Sigmoid colon (tissue), 7 donors: ENCODE results near the gene TUBA8. TPM values are rescaled to one million over a fixed set of nuclear protein-coding genes. Genes with fewer than 3 reads are reported as not detected.
A peak's percentile ranks its signal among the peaks of the same experiment; 100 is the strongest.

Experiments
- DNase-seq: peaks from one replicate; pipeline ENCODE4 v3.0.0-alpha.2; 2019
- H3K27ac ChIP-seq, 4 donors: fragments of 200-600 bp; sonication (generic); one replicate each; pipeline ENCODE4 v1.5.1; 2016 to 2019; ENCODE audit warnings: mild to moderate bottlenecking in 1 of 4
- H3K27me3 ChIP-seq, 3 donors: fragments of 200-600 bp; sonication (generic); one replicate each; pipeline ENCODE4 v1.5.1; 2019; ENCODE audit warnings: mild to moderate bottlenecking in 1 of 3
- H3K36me3 ChIP-seq, 4 donors: fragments of 200-600 bp; sonication (generic); one replicate each; pipeline ENCODE4 v1.5.1; 2016 to 2019
- H3K4me1 ChIP-seq, 4 donors: fragments of 200-600 bp; sonication (generic); one replicate each; pipeline ENCODE4 v1.5.1; 2017 to 2019
- H3K4me3 ChIP-seq, 4 donors: fragments of 200-600 bp; sonication (generic); one replicate each; pipeline ENCODE4 v1.5.1; 2017 to 2019; ENCODE audit warnings: mild to moderate bottlenecking in 2 of 4, moderate library complexity in 1 of 4
- H3K9me3 ChIP-seq, 4 donors: fragments of 200-600 bp in 3 of 4; sonication (generic) in 3 of 4; one replicate each; pipeline versions ENCODE4 v1.5.1 to v1.6.1; 2013 to 2019
- EP300 ChIP-seq, 4 donors: sonication (generic); formaldehyde crosslinking; IDR thresholded peaks; one replicate each; pipeline ENCODE4 v1.6.1; 2017; ENCODE audit warnings: antibody characterized with exemption in 4 of 4
- POLR2A ChIP-seq, 2 donors: fragments of 450-650 bp; IDR thresholded peaks; one replicate each; pipeline ENCODE4 v1.6.1; 2016; ENCODE audit warnings: antibody characterized with exemption in 2 of 2, mild to moderate bottlenecking in 2 of 2, moderate library complexity in 2 of 2
- POLR2AphosphoS5 ChIP-seq, 4 donors: sonication (generic); formaldehyde crosslinking; IDR thresholded peaks; one replicate each; pipeline ENCODE4 v1.6.1; 2017; ENCODE audit warnings: antibody characterized with exemption in 4 of 4
- WGBS, 2 donors: extraction: QIAGEN DNeasy Blood & Tissue Kit; methylation state at CpG; one replicate each; pipeline ENCODE4 v1.1.7; 2013; 5-methylcytosine and 5-hydroxymethylcytosine counted together
- intact Hi-C: fragments of 100-400 bp; cut with DNase I; formaldehyde crosslinking; loops from one replicate; pipeline ENCODE4 v1.15.1; 2023
- polyA plus RNA-seq, 3 donors: library from polyadenylated mRNA; stranded (reverse); fragments of 200-250 nt; gene quantifications; one replicate each; pipeline ENCODE4 v1.2.3, GENCODE V29; 2013
- total RNA-seq, 4 donors: library from RNA; depleted of rRNA; stranded (reverse); fragments of >200 nt; gene quantifications; one replicate each; pipeline ENCODE4 v1.1.0, GENCODE V29; 2016
- TF ChIP-seq, protein P1 (sequence below), 4 experiments: fragments of 450-650 bp in 3 of 4; fragments of 200-600 bp in 1 of 4; IDR thresholded peaks; one replicate each; pipeline ENCODE4 v1.5.1; 2016 to 2019; ENCODE audit warnings: antibody characterized with exemption in 4 of 4, mild to moderate bottlenecking in 3 of 4, moderate library complexity in 2 of 4
- donor health status: healthy with polysubstance abuse.
- donor health status: Bipolar disorder and iron deficiency.
- donor health status: healthy.

The TUBA8 gene
- total and polyA plus RNA-seq, 7 donors: 0.81 to 3.3 (median 1.1) TPM

DNA sequence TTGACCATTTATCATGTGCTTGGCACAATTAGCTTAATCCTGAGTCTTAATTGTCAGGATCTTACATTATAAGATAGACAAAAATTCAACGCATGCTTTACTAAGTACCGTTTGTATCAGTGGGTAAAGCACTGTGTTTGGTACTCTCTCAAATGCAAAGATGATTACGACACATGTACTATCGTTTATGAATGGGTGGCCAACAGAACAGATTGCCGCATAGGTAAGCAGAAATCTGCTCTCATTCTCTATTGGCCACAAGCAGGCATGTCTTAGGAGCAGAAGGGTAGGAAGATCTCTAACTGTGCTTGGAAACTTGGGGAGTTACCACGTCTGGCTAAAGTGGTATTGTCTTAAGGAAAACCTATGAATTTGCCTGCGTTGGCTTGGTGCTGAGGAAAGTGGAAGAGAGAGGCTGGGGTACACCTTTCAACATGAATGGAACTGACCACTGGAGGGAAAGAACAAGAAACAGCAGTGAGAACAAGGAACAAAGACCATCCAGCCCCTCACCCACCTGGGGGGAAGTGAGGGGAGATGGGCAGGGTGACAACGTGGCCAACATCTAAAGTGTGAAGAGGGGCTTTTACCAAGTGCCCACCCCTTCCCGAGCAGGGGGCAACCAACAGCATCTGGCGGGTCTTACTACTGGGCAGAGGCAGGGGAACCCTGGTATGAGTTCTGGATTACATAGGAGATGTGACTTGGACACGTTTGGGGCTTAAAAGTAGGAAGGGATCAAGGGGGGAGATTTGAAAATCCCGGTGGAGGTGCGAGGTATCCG, 1.0 kb upstream of the TUBA8 start:
- DNase-seq: no peak
- Histone ChIP-seq H3K4me3 (peak overlapping the region in 3 of 4 donors; percentile 41 to 55 (median 53)), H3K27ac (peak overlapping the region in 1 of 4 donors; percentile 75), H3K27me3 (peaks cover 5 to 37% (median 10%) of the 10 kb centered on the region in 3 donors), H3K4me1 (peaks cover 0 to 19% (median 16%) of the 10 kb centered on the region in 4 donors), H3K9me3 (no peaks in the 10 kb centered on the region), H3K36me3 (no peaks in the 10 kb centered on the region)
- WGBS, 2 donors: 47 to 56% methylated on average over 14 of the region's 14 CpGs
- TF ChIP-seq, protein P1, sequence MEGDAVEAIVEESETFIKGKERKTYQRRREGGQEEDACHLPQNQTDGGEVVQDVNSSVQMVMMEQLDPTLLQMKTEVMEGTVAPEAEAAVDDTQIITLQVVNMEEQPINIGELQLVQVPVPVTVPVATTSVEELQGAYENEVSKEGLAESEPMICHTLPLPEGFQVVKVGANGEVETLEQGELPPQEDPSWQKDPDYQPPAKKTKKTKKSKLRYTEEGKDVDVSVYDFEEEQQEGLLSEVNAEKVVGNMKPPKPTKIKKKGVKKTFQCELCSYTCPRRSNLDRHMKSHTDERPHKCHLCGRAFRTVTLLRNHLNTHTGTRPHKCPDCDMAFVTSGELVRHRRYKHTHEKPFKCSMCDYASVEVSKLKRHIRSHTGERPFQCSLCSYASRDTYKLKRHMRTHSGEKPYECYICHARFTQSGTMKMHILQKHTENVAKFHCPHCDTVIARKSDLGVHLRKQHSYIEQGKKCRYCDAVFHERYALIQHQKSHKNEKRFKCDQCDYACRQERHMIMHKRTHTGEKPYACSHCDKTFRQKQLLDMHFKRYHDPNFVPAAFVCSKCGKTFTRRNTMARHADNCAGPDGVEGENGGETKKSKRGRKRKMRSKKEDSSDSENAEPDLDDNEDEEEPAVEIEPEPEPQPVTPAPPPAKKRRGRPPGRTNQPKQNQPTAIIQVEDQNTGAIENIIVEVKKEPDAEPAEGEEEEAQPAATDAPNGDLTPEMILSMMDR (IDR thresholded peaks at IDR 0.05): no peak
- no peak for TF ChIP-seq POLR2A (IDR thresholded peaks at IDR 0.05)
- TF ChIP-seq EP300 (IDR thresholded peaks at IDR 0.05): no peak
- TF ChIP-seq POLR2AphosphoS5 (IDR thresholded peaks at IDR 0.05): no peak
- intact Hi-C loops: loop anchor here (5.0 kb wide), 1 partner anchor 33 kb away; no protein-coding TSS in a partner anchor

GRCh38 chr22:18110954-18111758, 547 bp downstream of the TUBA8 start:
- H3K9me3 ChIP-seq: no peaks in the 10 kb centered on the region
- H3K27me3 ChIP-seq: peaks cover 5 to 34% (median 10%) of the 10 kb centered on the region in 3 donors
- peak overlapping the region in 1 of 4 donors; percentile 75 for H3K27ac ChIP-seq
- intact Hi-C loops: no loop called here
- no peaks in the 10 kb centered on the region for H3K36me3 ChIP-seq
- H3K4me3 ChIP-seq: peak overlapping the region; percentile 30 to 55 (median 47)
- TF ChIP-seq EP300 (IDR thresholded peaks at IDR 0.05) (no peak), POLR2A (IDR thresholded peaks at IDR 0.05) (no peak), POLR2AphosphoS5 (IDR thresholded peaks at IDR 0.05) (no peak)
- TF ChIP-seq, protein P1 (IDR thresholded peaks at IDR 0.05): no peak
- peaks cover 0 to 19% (median 16%) of the 10 kb centered on the region in 4 donors for H3K4me1 ChIP-seq
- WGBS, 2 donors: 24 to 27% methylated on average over 39 of the region's 39 CpGs
- no peak for DNase-seq

DNA sequence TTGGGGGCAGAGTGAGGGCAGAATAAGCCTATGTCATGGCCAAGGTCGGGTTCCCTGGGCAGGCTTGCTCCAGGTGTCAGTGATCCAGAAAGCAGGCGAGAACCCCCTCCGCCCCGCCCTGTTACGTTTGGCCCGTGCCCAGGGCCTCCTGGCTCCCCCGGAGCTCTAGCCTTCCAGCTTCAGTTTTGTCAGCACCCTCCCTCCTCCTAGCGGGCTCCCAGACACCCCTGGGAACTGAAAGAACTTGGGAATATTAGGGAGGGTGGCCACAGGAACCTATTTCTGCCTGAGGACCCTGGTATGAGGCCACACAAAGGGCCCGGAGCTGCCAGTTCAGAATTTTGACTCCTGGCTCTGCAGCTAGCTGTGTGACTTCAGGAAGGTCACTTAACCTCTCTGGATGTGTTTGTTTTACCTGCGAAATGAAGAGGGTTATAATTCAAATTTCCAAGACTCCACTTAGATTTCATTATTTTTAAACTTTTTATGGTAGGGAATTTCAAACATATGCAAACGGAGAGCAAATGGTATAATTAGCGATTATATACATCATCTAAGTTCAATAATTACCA, 1.2 kb downstream of the TUBA8 start:
- no peak for TF ChIP-seq EP300 (IDR thresholded peaks at IDR 0.05)
- TF ChIP-seq, protein P1 (IDR thresholded peaks at IDR 0.05): no peak
- no peak for TF ChIP-seq POLR2A (IDR thresholded peaks at IDR 0.05)
- no peak for TF ChIP-seq POLR2AphosphoS5 (IDR thresholded peaks at IDR 0.05)
- no peak overlapping the region for H3K27ac ChIP-seq
- intact Hi-C loops: no loop called here
- 54 to 66% methylated on average over 12 of the region's 12 CpGs for WGBS, 2 donors
- H3K27me3 ChIP-seq: peaks cover 5 to 34% (median 10%) of the 10 kb centered on the region in 3 donors
- H3K4me1 ChIP-seq: peaks cover 0 to 19% (median 16%) of the 10 kb centered on the region in 4 donors
- no peaks in the 10 kb centered on the region for H3K36me3 ChIP-seq
- no peak for DNase-seq
- H3K9me3 ChIP-seq: no peaks in the 10 kb centered on the region
- H3K4me3 ChIP-seq: no peak overlapping the region

DNA sequence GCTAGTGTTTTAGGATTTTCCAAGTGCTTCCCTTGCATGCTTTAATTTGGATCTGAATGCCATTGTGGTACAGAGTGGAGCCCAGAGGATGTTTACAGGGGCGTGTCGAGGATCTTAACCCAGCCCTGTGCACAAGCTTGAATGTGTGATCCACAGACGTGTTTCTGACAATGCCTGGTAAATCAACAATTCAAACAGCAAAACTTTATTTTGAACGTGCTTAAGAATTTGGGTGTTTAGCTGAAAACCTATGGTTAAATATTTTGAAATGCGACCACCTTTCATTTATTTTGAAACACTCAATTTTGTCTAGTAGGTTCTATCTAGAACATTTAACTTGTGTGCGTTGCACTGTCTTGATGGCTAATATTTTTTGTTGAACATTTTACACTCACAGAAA, 1.8 kb downstream of the TUBA8 start:
- DNase-seq: no peak

More for the DNA sequence above, 1.8 kb downstream of the TUBA8 start:
- 75 to 80% methylated on average over 6 of the region's 6 CpGs for WGBS, 2 donors
- H3K27ac ChIP-seq: no peak overlapping the region
- H3K27me3 ChIP-seq: peaks cover 5 to 34% (median 10%) of the 10 kb centered on the region in 3 donors
- peaks cover 0 to 19% (median 16%) of the 10 kb centered on the region in 4 donors for H3K4me1 ChIP-seq
- no peak for TF ChIP-seq POLR2AphosphoS5 (IDR thresholded peaks at IDR 0.05)
- TF ChIP-seq, protein P1 (IDR thresholded peaks at IDR 0.05): no peak
- no peak for TF ChIP-seq EP300 (IDR thresholded peaks at IDR 0.05)
- TF ChIP-seq POLR2A (IDR thresholded peaks at IDR 0.05): no peak
- H3K9me3 ChIP-seq: no peaks in the 10 kb centered on the region
- H3K36me3 ChIP-seq: no peaks in the 10 kb centered on the region
- intact Hi-C loops: no loop called here
- no peak overlapping the region for H3K4me3 ChIP-seq
